Testis (tissue), 2 donors: ENCODE data around the gene VPS54.

ENCODE experiments used
- POLR2A ChIP-seq: fragments of 450-650 bp; IDR thresholded peaks from one replicate; pipeline ENCODE4 v1.6.1; 2017; ENCODE audit warnings: antibody characterized with exemption, mild to moderate bottlenecking, moderate library complexity
- TF ChIP-seq, protein P1 (sequence below), 3 experiments: fragments of 450-650 bp in 2 of 3; fragments of 200-600 bp in 1 of 3; sonication (generic) in 1 of 3; IDR thresholded peaks; one replicate each; pipeline ENCODE4 v1.5.1; 2016 to 2019; ENCODE audit warnings: antibody characterized with exemption in 3 of 3, mild to moderate bottlenecking in 2 of 3, moderate library complexity in 1 of 3

DNA sequence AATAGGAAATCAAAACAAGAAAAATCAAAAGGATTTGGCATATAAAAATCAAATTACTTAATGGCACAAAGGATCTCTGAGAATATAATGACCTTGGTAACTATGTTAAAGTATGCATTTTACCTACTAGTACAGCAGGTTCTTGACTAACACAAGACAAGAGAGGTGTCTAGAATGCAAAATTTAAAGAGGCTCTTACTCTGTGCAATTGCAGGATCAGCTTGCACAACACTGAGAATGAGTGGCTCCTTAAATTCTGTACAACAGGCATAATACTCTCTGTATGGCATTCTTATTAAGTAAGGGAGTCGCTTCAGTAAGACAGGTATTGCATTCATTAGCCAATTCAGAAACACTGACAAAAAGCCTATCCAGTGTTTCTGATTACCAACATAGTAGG lies 104.9 kb downstream of the VPS54 start:
- TF ChIP-seq, protein P1, sequence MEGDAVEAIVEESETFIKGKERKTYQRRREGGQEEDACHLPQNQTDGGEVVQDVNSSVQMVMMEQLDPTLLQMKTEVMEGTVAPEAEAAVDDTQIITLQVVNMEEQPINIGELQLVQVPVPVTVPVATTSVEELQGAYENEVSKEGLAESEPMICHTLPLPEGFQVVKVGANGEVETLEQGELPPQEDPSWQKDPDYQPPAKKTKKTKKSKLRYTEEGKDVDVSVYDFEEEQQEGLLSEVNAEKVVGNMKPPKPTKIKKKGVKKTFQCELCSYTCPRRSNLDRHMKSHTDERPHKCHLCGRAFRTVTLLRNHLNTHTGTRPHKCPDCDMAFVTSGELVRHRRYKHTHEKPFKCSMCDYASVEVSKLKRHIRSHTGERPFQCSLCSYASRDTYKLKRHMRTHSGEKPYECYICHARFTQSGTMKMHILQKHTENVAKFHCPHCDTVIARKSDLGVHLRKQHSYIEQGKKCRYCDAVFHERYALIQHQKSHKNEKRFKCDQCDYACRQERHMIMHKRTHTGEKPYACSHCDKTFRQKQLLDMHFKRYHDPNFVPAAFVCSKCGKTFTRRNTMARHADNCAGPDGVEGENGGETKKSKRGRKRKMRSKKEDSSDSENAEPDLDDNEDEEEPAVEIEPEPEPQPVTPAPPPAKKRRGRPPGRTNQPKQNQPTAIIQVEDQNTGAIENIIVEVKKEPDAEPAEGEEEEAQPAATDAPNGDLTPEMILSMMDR (IDR thresholded peaks at IDR 0.05), result no peak
- TF ChIP-seq POLR2A, result no peak
